ENCODE measurements around the gene KRT28.

DNA sequence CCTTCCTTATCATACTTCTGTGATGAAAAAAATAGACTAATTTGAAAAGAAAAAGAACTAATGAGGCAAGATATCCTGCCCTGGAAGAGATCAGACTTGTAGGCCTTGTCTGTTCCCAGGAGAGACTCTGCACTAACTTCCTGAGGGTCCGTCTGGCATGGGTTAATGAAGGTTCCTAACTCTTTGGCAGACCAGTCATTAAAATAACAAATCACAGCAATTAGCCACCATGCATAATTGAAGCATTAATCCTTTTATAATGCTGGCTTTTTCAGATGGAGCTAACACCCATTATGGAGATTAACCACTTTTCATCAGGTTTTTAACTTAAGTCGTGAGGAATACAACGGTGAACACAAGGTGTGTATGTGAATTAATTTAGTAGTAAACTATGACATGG, 33.1 kb upstream of the KRT28 start:
- TF ChIP-seq CTCF (IDR thresholded peaks at IDR 0.05) (no peak), POLR2A (IDR thresholded peaks at IDR 0.05) (no peak)

All from adrenal gland (tissue), 5 donors.